OCI-M2 (cell line): ENCODE measurements around the gene ABHD5.

Source experiments
- DNase-seq: peaks from one replicate; lab custom pipeline; 2025; ENCODE audit not compliant: unreplicated experiment; lab: John Stamatoyannopoulos, UW

ABHD5 gene

GRCh38 chr3:43685921-43686320, 4.8 kb upstream of the ABHD5 start:
- no peak for DNase-seq

DNA sequence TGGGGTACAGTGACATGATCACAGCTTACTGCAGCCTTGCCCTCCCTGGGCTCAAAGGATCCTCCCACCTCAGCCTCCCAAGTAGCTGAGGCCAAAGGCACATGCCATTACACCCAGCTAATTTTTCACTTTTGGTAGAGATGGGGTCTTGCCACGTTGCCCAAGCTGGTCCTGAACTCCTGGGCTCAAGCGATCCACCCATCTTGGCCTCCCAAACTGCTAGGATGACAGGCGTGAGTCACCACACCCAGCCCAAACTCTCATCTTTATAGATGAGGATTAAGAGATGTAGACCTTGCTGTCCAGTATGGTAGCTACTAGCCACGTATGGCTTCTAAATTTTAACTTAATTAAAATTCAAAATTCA, 4.4 kb upstream of the ABHD5 start:
- no peak for DNase-seq

GRCh38 chr3:43686700-43687498, 3.8 kb upstream of the ABHD5 start:
- DNase-seq, result peak; percentile 77

- DNase-seq, result no peak
These were observed 3.3 kb upstream of the ABHD5 start for GRCh38 chr3:43687499-43687811.

- no peak for DNase-seq
These were observed 2.5 kb upstream of the ABHD5 start for GRCh38 chr3:43688245-43688650.

DNA sequence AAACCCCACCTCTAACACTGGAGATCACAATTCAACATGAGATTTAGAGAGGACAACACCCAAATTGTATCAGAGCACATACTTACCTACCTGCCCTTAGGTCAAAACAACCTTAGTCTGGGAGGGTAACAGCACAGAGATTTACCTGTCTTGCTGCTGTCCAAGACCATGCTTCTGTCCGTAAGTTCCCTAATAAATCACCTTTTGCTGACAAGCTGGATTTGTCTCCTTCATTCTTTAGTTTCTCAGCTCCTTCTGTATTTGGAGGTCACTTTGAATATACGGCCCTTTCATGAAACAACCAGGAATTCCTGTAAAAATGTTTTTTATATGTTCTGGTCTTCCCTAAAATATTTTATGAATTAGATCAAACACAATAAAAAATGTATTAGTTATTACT, 1.6 kb upstream of the ABHD5 start:
- DNase-seq, result no peak

DNA sequence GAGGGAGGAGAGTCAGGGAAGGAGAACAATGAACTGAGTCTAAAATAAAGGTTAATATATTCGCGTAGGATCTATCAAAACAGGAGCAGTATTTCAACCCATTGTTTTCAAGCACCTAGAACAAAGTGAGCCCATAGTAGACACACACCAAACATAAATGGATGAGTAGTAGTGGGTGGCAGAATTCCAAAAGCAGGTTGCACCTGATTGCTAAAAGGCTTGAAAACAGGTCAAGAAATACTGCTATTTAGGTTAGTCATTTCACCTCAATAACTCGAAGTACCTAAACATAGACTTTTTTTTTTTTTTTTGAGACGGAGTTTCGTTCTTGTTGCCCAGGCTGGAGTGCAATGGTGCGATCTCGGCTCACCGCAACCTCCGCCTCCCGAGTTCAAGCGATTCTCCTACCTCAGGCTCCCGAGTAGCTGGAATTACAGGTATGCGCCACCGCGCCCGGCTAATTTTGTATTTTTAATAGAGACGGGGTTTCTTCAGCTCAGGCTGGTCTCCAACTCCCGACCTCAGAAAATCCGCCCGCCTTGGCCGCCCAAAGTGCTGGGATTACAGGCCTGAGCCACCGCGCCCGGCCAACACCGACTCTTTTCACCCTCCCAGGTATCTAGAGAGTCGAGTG, 855 bp upstream of the ABHD5 start:
- DNase-seq, result no peak

DNA sequence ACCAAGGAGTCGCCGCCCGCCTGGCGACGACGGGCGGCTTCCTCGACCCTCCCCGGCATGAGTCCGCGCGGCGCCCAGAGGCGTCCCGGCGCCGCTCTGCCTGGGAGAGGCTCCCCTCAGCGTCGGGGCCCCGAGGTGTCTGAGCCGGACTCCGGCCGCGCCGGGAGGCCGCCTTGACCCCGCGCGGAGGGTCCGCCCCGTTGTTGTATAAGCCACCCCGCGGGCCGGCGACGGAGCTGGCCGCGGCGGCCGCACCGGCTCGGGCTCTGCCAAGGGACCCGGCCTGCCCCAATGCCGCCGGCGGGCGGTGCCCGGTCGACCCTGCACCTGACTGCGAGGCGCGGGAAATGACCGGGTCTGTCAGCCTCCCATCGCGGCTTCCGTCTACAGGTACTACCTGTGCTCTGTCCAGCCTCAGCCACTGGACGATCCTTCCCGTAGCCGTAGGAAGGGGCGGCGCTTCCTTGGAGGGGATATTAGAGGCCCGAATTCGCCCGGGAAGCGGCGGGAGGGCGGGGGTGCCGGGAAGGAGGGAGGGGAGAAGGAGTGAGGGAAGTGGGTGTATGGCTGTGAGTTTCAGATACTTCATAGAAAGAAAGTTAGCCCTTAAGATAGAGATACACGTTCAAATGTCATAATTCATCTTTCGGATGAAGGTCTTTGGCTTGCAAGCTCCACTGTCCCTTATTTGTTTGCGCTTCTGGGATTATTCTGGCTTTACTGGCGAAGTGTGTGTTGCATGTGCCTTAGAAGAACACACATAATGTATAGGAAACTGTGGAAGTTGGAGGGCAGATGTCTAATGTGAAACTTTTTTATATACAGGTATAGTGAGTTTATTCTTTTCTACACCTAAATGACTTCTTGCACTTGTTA, 620 bp downstream of the ABHD5 start:
- DNase-seq, result no peak

GRCh38 chr3:43692085-43692855, 1.5 kb downstream of the ABHD5 start:
- DNase-seq, result no peak

DNA sequence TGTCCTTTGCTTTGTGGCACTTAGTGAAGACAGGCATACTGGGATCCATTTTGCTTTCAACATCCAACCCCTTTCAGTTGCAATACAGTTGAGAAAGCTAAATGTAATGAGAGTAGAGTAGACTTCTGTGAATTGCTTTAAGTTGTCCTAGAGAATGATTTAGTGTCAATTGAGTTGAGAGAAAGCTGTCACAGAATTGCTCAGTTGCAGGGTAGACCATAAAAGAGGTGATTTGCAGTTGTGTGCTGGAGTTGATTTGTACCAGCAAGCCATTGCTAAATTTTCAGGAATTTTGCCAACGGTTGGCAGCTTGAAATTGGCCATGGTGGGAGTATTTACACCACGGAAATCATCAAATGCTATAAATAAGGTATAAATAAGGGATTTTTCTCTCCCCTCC, 2.2 kb downstream of the ABHD5 start:
- no peak for DNase-seq

DNA sequence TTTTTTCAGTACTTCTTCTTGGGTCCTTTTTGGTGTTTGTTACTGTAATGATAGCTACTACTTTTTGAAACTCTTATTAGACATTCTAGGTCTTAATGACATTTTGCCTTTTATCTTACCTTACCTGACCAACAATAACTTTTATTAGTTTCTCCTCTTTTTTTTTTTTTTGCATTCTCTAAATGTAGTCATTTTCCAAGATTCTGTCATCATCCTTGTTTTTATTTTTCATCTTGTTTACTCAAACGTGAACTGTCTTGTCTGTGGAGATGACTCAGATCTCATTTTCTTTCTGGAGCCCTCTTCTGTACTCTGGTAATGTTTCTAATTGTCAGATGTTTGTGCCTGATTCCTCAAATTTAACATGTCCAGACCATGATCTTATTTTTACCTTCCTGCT, 2.9 kb downstream of the ABHD5 start:
- DNase-seq, result no peak

- DNase-seq, result no peak
These were observed 4.7 kb downstream of the ABHD5 start for GRCh38 chr3:43695443-43695842.

DNA sequence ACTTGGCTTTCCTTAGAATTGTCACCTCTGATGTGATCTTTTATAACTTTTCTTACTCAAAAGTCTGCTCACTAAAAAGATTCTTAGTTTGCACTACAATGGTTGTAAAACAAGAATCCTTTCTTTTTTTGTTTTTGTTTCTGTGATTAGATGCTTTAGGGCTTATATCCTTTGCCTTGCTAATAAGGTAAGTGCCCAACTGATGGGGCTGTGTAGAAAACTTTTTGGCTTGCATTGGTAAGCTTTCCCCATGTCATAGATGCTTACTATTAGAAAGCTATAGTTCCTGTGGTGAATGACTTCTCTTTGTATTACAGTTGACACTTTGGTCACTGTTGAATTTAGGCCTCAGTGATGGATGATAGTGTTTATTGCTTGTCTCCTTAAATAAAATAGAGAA, 5.1 kb downstream of the ABHD5 start:
- DNase-seq, result no peak

GRCh38 chr3:43696441-43696840, 5.7 kb downstream of the ABHD5 start:
- no peak for DNase-seq

DNA sequence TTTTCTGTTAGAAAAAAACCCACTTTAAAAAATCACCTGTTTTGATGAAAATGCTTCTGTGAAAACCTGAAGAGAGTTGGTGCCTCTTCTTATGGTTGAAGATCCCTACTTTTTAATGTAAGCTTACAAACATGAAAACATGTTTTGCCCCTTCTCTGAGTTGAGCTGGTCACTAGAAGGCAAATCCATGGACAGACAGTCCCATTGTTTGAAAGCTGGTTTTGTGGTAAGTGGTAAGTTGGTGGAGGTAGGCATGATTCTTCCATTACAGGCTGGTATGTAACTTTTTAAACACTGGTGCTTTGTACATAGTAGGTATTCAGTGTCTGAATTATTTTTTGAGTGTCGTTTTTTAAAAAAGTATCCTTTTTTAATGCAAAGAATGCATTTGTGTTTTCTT, 6.1 kb downstream of the ABHD5 start:
- DNase-seq, result no peak

DNA sequence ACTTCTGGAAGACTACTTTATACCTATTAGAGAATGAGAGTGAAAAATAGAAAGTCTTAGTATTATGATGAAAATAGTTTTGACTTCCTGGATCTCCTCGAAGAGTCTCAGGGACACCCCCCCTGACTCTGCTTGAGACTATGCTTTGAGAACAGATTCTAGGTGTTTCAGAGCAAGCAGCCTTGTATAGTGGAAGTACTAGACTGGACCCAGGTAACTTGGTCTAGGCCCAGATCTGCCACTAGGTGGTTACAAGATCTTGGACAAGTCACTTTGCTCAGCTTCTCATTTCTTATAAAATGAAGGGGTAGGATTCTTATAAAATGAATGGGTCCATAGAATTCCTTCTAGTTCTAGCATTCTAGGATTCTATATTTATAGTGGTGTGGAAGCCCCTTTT, 9.1 kb downstream of the ABHD5 start:
- no peak for DNase-seq

- DNase-seq, result no peak
These were observed 14.0 kb downstream of the ABHD5 start for GRCh38 chr3:43704697-43705096.

- DNase-seq, result no peak
These were observed 15.6 kb downstream of the ABHD5 start for GRCh38 chr3:43706342-43706741.

GRCh38 chr3:43707266-43707665, 16.5 kb downstream of the ABHD5 start:
- no peak for DNase-seq

GRCh38 chr3:43707998-43708397, 17.3 kb downstream of the ABHD5 start:
- DNase-seq, result no peak

- DNase-seq, result no peak
These were observed 18.3 kb downstream of the ABHD5 start for GRCh38 chr3:43709022-43709421.
